ENCODE data around the gene PDGFRB.

PDGFRB gene

DNA sequence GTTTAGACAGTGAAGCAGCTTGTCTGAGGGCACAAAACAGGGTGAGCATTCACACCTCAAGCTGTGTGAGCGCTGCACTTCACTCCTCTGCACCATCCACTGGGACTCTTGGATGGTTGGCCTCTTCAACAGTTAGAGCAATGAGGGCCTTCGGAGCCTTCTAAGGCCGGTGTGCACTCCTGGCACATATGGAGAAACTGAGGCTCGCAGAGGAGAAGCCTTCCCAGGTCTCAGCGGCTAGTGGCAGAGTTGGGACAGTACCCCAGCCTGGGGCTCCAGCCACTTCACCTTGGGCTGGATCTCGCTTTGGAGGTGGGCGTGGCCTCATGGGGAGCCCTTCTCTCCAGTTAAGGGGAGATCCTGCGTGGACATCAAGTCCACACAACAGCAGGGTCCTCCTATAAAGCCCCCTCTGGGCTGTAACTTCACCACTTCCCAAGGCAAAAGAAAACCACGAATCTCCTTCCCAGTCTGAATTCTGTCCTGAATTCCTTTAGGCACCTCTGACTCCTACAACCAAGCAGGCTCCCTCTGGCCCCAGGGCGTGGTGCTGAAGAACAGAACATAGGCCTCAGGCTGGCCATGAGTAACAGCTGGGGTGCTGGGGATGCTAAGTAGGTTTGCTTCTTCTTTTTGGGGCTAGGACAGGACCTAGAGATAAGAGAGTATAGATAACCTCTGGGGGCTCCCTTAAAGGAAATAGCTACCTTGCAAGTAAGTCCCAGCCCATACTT is 38.8 kb downstream of the PDGFRB start:
- H3K9ac ChIP-seq (ENCODE audit: low read length): no peak overlapping the region
- H3K36me3 ChIP-seq (ENCODE audit: insufficient read depth, low read length): peaks cover 11% of the 10 kb centered on the region
- no peaks in the 10 kb centered on the region for H3K27me3 ChIP-seq (ENCODE audit: control insufficient read depth in 1 of 2, insufficient read depth in 2 of 2, low read length in 2 of 2)
- H3K27ac ChIP-seq (ENCODE audit: low read depth, low read length): no peak overlapping the region
- H3K4me3 ChIP-seq (ENCODE audit: low read depth in 1 of 2, low read length in 2 of 2): no peak overlapping the region
- peaks cover 10% of the 10 kb centered on the region for H3K4me1 ChIP-seq (ENCODE audit: insufficient read depth, low read length)
- H3K9me3 ChIP-seq (ENCODE audit: low read length): no peaks in the 10 kb centered on the region

DNA sequence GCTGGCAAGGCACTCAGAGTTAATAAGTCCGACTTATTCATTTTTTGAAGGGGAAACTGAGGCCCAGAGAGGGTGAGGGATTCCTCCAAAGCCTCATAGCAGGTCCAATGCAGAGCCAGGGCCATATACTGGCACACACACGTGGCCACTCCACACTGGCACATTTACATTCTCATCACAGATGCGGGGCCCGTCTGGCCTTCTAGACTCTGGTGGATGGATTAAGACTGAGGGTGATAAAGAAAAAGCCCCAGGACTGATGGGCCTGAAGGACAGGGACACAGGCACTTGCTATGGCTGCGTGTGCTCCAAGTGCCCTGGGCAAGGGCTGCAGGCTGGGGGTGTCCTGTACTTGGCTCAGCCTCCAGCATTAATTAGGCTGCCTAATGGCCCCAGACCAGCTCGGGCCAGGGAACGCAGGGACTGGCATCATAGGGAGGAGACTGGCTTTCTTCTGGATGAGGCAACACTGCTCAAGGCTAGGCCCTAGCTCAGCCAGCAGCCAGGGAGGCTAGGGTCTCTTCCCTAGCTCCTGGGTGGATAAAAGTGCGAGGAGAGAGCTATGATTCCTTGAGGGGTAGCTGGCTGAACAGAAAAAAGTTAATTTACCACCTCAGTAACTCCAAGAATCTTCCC is 40.8 kb downstream of the PDGFRB start:
- no peak overlapping the region for H3K27ac ChIP-seq (ENCODE audit: low read depth, low read length)
- peaks cover 10% of the 10 kb centered on the region for H3K4me1 ChIP-seq (ENCODE audit: insufficient read depth, low read length)
- H3K36me3 ChIP-seq (ENCODE audit: insufficient read depth, low read length): no peaks in the 10 kb centered on the region
- no peak overlapping the region for H3K4me3 ChIP-seq (ENCODE audit: low read depth in 1 of 2, low read length in 2 of 2)
- H3K27me3 ChIP-seq (ENCODE audit: control insufficient read depth in 1 of 2, insufficient read depth in 2 of 2, low read length in 2 of 2): no peaks in the 10 kb centered on the region
- no peak overlapping the region for H3K9ac ChIP-seq (ENCODE audit: low read length)
- no peaks in the 10 kb centered on the region for H3K9me3 ChIP-seq (ENCODE audit: low read length)

DNA sequence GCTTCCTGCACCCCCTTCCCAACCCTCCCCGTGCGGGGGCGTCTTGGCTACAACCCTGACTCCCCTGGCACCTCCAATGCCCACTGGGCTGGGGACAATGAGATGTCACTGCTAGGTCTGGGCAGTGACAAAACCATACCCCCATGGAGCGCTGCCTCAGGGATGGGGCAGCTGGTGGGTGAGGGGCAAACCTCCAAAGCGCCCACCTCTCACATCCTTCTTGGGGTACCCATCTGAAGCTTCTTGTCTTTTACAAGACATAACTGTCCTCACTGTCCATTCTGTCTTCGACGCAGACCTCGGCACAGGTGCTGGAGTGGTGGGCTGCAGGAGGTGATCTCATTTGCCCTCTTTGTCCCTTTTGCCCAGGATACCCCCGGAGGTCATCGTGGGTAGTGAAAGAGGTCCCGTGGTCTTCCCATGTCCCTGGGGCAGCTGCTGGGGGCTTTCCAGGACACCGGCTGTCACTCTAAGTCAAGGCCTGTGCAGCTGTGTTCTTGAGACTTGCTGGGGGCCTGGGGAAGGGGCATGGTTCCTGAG is 41.5 kb downstream of the PDGFRB start:
- no peak overlapping the region for H3K27ac ChIP-seq (ENCODE audit: low read depth, low read length)
- H3K9me3 ChIP-seq (ENCODE audit: low read length): no peaks in the 10 kb centered on the region
- peaks cover 10% of the 10 kb centered on the region for H3K4me1 ChIP-seq (ENCODE audit: insufficient read depth, low read length)
- no peaks in the 10 kb centered on the region for H3K27me3 ChIP-seq (ENCODE audit: control insufficient read depth in 1 of 2, insufficient read depth in 2 of 2, low read length in 2 of 2)
- H3K36me3 ChIP-seq (ENCODE audit: insufficient read depth, low read length): no peaks in the 10 kb centered on the region
- no peak overlapping the region for H3K9ac ChIP-seq (ENCODE audit: low read length)
- no peak overlapping the region for H3K4me3 ChIP-seq (ENCODE audit: low read depth in 1 of 2, low read length in 2 of 2)

DNA sequence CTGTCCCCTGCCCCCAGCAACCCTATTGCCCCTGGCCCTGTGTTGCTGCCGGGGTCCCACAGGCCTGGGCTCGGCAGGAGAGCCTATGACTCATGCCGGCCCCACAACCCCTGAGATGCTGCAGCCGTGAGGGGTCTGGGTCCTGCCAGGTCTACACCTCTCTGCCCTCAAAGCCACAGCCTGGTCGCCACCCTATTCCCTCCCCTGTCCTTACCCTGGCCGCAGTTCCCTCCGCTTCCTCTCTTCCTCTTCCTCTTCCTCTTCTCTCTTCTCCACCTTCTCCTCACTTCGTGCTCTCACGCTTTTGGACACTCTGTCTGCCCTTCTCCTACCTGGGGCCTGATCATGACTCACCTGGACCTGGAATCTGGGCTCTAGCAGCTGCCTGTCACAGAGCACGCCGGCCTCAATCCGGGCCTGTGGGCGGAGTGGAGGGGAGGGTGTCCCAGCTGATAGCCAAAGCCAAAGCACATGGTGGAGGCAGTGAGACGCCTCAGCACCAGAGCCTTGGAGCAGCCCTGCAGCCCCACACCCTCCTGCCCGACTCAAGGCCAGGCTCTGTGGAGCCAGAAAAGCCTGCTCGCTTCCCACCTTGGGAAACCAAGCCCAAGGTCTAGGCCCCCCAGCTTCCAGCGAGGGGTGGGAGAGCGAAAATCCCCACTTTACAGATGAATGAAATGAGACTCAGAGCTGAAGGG is 42.4 kb downstream of the PDGFRB start:
- Histone ChIP-seq H3K27me3 (ENCODE audit: control insufficient read depth in 1 of 2, insufficient read depth in 2 of 2, low read length in 2 of 2) (no peaks in the 10 kb centered on the region), H3K4me3 (ENCODE audit: low read depth in 1 of 2, low read length in 2 of 2) (no peak overlapping the region), H3K9me3 (ENCODE audit: low read length) (no peaks in the 10 kb centered on the region), H3K36me3 (ENCODE audit: insufficient read depth, low read length) (no peaks in the 10 kb centered on the region), H3K27ac (ENCODE audit: low read depth, low read length) (no peak overlapping the region), H3K4me1 (ENCODE audit: insufficient read depth, low read length) (peaks cover 10% of the 10 kb centered on the region), H3K9ac (ENCODE audit: low read length) (no peak overlapping the region)

DNA sequence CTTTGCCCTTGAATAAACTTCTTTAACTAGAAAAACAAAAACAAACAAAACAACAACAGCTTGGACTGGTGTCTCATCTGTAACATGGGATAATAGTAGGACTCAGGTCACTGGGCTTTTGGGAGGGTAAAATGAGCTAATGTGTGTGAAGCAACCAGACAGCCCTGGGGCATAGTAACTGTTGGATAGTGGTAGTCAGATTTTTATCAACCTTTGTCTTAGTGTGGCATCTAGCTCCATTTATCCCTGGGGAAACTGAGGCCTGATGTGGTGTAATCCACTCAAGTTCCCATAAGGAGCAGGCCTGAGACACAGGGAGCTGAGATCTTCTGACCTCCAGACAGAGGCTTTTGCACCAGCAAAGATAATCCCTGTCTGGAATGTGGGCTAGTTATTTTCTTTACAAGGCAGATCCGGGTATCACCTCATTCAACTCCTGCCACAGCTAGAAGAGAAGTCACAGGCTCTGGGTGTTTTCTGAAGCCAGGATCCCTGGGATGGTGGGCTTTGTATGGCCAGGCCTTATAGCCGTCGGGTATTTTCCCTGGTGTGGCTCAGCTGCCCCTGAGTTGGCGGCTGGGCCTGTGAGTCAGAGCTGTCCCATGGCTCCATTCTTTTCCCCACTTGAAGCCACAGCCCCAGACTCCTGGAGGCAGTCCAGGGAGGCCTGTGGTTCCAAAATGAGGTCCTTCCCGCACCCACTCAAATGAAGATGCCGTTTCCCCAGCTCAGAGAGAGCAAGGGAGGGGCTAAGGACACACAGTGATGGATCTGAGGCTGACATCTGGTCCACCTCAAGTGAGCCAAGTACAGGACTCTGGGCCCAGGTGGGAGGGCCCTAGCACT is 43.2 kb downstream of the PDGFRB start:
- Histone ChIP-seq H3K36me3 (ENCODE audit: insufficient read depth, low read length) (no peaks in the 10 kb centered on the region), H3K4me1 (ENCODE audit: insufficient read depth, low read length) (peaks cover 10% of the 10 kb centered on the region), H3K9ac (ENCODE audit: low read length) (no peak overlapping the region), H3K9me3 (ENCODE audit: low read length) (no peaks in the 10 kb centered on the region), H3K27ac (ENCODE audit: low read depth, low read length) (no peak overlapping the region), H3K27me3 (ENCODE audit: control insufficient read depth in 1 of 2, insufficient read depth in 2 of 2, low read length in 2 of 2) (no peaks in the 10 kb centered on the region), H3K4me3 (ENCODE audit: low read depth in 1 of 2, low read length in 2 of 2) (no peak overlapping the region)

DNA sequence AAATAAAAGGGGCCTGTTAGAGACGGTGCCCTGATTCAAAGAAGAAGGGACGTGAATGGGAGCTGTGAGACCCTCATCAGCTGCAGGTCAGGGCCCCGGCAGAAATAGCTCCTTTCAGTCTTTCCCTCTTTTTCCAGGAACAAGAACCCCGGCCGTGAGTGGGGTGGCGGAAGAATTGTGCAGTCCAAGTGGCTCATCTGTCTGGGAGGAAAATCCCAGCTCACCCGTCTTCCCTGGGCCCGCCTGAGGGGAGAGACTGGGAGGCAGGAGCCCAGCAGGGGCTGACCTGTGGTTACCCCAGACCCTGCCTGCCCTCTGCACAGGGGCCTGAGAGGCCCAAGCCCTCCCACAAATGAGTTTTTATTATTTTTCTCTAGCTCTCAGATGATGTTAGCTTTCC is 44.5 kb downstream of the PDGFRB start:
- no peaks in the 10 kb centered on the region for H3K27me3 ChIP-seq (ENCODE audit: control insufficient read depth in 1 of 2, insufficient read depth in 2 of 2, low read length in 2 of 2)
- no peak overlapping the region for H3K9ac ChIP-seq (ENCODE audit: low read length)
- H3K27ac ChIP-seq (ENCODE audit: low read depth, low read length): no peak overlapping the region
- H3K4me1 ChIP-seq (ENCODE audit: insufficient read depth, low read length): peaks cover 10% of the 10 kb centered on the region
- H3K9me3 ChIP-seq (ENCODE audit: low read length): no peaks in the 10 kb centered on the region
- H3K4me3 ChIP-seq (ENCODE audit: low read depth in 1 of 2, low read length in 2 of 2): no peak overlapping the region
- H3K36me3 ChIP-seq (ENCODE audit: insufficient read depth, low read length): no peaks in the 10 kb centered on the region

DNA sequence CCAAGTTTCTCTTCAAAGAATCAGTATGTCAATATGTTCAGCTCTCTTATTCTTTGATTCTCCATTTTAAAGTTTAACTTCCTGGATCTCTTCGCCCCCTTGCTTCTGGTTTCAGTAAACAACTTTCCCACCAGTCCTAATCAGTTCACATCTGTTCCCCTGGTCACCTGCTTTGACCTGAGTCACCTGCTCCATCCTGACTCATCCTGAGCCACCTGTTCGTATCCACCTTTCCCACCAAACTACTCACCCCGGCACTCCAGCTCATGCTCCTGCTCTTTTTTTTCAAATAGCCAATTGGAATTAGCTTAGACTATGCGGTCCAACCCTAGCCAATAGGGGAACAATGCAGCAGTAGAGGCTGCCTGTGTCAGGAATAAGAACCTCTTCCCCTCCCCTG is 45.7 kb downstream of the PDGFRB start:
- no peaks in the 10 kb centered on the region for H3K9me3 ChIP-seq (ENCODE audit: low read length)
- no peak overlapping the region for H3K9ac ChIP-seq (ENCODE audit: low read length)
- peaks cover 10% of the 10 kb centered on the region for H3K4me1 ChIP-seq (ENCODE audit: insufficient read depth, low read length)
- no peak overlapping the region for H3K27ac ChIP-seq (ENCODE audit: low read depth, low read length)
- no peak overlapping the region for H3K4me3 ChIP-seq (ENCODE audit: low read depth in 1 of 2, low read length in 2 of 2)
- no peaks in the 10 kb centered on the region for H3K36me3 ChIP-seq (ENCODE audit: insufficient read depth, low read length)
- H3K27me3 ChIP-seq (ENCODE audit: control insufficient read depth in 1 of 2, insufficient read depth in 2 of 2, low read length in 2 of 2): no peaks in the 10 kb centered on the region

DNA sequence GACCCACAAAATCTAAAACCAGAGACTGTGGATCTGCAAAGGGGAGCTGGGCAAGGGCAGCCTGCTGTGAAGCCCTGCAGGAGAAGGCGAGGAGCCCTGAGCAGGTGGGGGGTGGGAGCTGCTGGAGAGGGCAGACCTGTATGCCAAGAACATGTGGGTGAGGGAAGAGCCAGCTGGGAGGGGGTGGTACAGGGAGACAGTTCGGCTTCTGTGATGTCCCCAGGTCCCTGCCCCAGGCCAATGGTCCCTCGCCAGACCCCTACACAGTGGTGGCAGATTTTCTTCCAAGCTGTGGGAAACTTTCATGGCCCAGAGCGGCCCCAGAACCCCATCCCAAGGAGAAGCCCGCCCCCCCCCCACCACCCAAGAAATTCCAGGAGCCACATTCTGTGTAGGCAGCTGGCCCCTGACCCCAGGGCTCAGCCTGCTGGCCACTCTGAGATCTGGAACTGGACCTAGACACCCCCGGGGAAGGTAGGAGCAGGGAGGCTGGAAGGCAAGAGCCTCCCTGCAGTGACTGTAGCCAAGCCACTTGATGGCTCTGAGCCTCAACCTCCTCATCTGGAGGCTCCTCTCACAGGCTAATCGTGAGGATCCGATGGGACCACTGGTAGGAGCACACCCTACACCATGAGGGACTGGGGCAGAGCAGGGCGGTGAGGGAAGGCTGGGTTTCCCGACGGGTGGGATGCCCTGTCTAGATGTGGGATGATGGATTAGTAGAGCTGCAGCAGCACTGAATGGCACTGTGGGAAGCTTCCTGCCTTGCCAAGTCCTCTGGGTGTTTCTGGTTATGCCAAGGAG is 46.7 kb downstream of the PDGFRB start:
- H3K4me3 ChIP-seq (ENCODE audit: low read depth in 1 of 2, low read length in 2 of 2): no peak overlapping the region
- H3K27ac ChIP-seq (ENCODE audit: low read depth, low read length): no peak overlapping the region
- no peaks in the 10 kb centered on the region for H3K36me3 ChIP-seq (ENCODE audit: insufficient read depth, low read length)
- H3K4me1 ChIP-seq (ENCODE audit: insufficient read depth, low read length): peaks cover 10% of the 10 kb centered on the region
- no peaks in the 10 kb centered on the region for H3K27me3 ChIP-seq (ENCODE audit: control insufficient read depth in 1 of 2, insufficient read depth in 2 of 2, low read length in 2 of 2)
- no peak overlapping the region for H3K9ac ChIP-seq (ENCODE audit: low read length)
- H3K9me3 ChIP-seq (ENCODE audit: low read length): no peaks in the 10 kb centered on the region

DNA sequence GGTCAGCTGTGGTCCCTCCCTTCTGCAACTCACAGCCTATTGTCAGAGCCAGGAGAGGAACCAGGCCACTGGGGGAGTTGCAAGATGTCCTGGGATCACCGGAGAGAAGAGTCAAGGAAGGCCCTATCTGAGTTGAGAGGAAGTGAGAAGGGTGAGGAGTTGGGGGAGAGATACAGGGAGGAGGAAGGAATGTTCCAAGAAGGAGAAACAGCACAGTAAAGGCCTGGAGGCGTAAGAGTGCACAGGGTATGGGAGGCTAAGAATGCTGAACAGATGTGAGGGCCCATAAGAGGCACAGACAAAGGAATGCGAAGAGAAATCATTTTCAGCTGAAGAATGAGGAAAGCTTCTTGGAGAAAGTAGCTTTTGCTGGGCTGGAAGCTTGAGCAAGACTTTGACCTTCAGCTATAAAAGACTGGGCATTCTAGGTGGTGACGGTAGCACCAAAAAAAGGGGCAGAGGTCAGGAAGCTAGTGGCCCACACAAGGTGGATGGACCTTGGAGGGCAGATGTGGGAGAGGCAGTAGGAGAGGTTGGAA is 47.7 kb downstream of the PDGFRB start:
- Histone ChIP-seq H3K9ac (ENCODE audit: low read length) (no peak overlapping the region), H3K27ac (ENCODE audit: low read depth, low read length) (no peak overlapping the region), H3K27me3 (ENCODE audit: control insufficient read depth in 1 of 2, insufficient read depth in 2 of 2, low read length in 2 of 2) (no peaks in the 10 kb centered on the region), H3K36me3 (ENCODE audit: insufficient read depth, low read length) (no peaks in the 10 kb centered on the region), H3K4me1 (ENCODE audit: insufficient read depth, low read length) (peaks cover 5% of the 10 kb centered on the region), H3K4me3 (ENCODE audit: low read depth in 1 of 2, low read length in 2 of 2) (no peak overlapping the region), H3K9me3 (ENCODE audit: low read length) (no peaks in the 10 kb centered on the region)

DNA sequence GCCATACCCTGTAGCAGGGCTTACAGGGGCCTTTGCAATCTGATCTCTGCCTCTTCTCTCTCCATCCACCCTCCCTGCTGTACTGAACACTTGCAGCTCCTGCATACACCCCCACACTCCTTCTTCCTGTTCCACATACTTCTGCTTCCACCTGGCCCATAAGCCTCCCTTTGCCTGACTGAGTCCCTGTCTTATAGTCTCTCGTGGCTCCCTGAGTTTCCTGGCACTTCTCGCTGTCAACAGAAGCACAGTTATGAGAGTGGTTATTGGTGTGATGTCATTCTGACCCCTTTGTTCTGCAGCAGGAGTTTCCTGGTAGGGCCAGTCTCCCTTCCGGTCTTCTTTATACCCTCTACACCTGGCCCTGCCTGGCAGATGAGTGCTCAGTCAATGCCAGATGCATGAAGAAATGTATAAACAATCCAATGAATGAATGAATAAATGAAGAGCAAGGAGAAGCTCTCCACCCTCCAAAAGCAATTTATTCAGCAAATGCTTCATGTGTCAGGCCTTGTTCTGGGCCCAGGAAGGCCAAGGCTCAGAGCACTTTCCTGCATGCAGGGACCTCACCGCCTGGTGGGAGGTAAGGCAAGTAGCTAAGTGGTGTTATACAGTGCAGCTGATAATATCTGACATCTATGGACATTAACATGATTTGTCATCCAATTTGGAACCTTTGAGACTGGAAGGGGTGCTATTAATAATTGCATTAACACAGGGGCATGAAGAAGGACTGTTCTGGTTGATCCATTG is 48.8 kb downstream of the PDGFRB start:
- Histone ChIP-seq H3K27ac (ENCODE audit: low read depth, low read length) (no peak overlapping the region), H3K4me1 (ENCODE audit: insufficient read depth, low read length) (no peaks in the 10 kb centered on the region), H3K9ac (ENCODE audit: low read length) (no peak overlapping the region), H3K27me3 (ENCODE audit: control insufficient read depth in 1 of 2, insufficient read depth in 2 of 2, low read length in 2 of 2) (no peaks in the 10 kb centered on the region), H3K36me3 (ENCODE audit: insufficient read depth, low read length) (no peaks in the 10 kb centered on the region), H3K9me3 (ENCODE audit: low read length) (no peaks in the 10 kb centered on the region), H3K4me3 (ENCODE audit: low read depth in 1 of 2, low read length in 2 of 2) (no peak overlapping the region)
